ENCODE measurements around the gene NRG3. TPM values are rescaled to one million over a fixed set of nuclear protein-coding genes. Genes with fewer than 3 reads are reported as not detected.

Gene NRG3
- total RNA-seq, 2 experiments from 2014 or later: not detected

DNA sequence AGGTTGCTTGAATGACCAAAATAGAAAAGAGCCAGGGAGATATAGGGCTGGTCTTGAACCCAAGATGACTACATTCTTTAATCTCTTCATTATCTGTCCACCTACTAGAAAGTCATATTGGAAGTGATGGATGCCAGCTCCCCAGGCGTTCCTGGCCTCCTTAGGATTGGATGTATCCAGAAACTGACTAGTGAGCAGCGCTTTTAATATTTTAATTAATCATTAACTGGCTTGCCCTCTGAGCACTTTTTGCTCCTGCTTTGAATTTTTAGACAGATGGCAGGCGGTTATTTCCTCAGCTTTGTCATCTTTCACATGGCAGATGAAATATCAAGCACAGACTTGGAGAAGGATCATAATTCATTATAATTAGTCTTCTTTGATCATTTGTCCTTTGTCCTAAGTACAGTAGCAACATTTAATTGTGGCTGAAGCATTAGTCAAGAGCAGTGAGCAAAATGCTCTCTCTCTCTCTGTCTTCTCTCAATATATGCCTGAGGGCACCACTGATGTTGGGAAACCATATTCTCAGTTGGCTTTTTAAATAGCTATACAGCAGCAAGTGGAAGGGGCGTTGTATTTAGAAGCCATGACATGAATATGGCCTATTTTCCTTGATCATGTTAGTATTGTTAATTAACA is 588.0 kb downstream of the NRG3 start:
- H3K4me1 Mint-ChIP-seq: no peaks in the 10 kb centered on the region

DNA sequence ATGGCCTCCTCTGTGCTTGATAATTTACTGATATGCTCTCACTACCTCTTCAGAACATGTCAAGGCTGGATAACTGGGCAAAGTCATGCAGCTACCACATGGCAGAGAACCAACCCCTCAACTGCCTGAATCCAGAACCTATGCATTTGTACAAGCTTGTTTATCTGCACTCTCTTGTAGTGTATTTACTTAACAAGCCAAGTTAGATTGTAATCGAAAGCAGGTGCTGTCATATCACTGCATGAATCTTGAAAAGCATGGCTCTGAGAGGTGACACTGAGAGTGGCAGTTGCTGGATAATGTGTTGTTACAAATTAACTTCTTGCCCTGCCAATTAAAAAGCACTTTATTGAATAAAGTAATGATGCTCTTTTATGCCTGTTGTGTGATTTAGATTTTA is 588.6 kb downstream of the NRG3 start:
- ATAC-seq (ENCODE audit: low read depth) (no peak), DNase-seq (no peak)
- POLR2A ChIA-PET: no interaction called here
- Mint-ChIP-seq H3K27me3 (no peaks in the 10 kb centered on the region), H3K4me1 (no peaks in the 10 kb centered on the region), H3K36me3 (no peaks in the 10 kb centered on the region), H3K4me3 (no peak overlapping the region), H3K27ac (no peak overlapping the region), H3K9me3 (peaks cover 8% of the 10 kb centered on the region)

More for the DNA sequence above, 588.0 kb downstream of the NRG3 start:
- H3K27ac Mint-ChIP-seq: no peak overlapping the region
- H3K9me3 Mint-ChIP-seq: peaks cover 8% of the 10 kb centered on the region
- ATAC-seq (ENCODE audit: low read depth) (no peak), DNase-seq (no peak)
- H3K36me3 Mint-ChIP-seq: no peaks in the 10 kb centered on the region
- no peak overlapping the region for H3K4me3 Mint-ChIP-seq
- no peaks in the 10 kb centered on the region for H3K27me3 Mint-ChIP-seq
- POLR2A ChIA-PET: no interaction called here

DNA sequence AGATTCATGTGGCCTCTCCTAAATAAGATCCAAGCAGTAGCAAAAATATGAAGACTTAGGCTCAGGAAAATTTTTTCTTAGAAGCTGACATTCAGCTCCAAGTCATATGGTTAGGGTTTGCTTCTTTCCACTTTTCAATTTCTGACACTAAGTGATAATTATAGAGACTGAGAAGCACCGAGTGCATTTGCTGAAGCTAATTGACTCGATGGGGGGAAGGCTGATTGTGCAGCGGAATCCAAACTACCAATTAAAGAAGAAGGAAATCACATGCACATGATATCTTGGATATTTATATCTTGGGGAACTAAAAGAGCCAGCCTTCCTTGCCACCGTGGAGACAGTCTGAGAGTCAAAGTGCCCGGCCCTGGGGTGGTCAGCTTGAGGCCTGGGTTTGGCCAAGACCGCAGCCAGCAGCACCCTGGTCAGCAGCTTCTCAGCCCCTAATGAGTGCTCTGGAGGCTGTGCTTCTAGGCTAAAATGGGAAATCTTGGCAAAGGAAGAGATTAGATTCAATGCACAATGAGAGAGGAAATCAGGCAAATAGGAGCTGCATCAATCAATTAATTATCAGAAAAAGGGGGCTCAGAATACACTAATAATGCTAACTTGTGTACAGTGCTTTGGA is 589.3 kb downstream of the NRG3 start:
- POLR2A ChIA-PET: no interaction called here
- Mint-ChIP-seq H3K36me3 (no peaks in the 10 kb centered on the region), H3K27me3 (no peaks in the 10 kb centered on the region), H3K4me3 (no peak overlapping the region), H3K27ac (no peak overlapping the region), H3K4me1 (no peaks in the 10 kb centered on the region), H3K9me3 (peaks cover 8% of the 10 kb centered on the region)
- ATAC-seq (ENCODE audit: low read depth) (no peak), DNase-seq (no peak)

DNA sequence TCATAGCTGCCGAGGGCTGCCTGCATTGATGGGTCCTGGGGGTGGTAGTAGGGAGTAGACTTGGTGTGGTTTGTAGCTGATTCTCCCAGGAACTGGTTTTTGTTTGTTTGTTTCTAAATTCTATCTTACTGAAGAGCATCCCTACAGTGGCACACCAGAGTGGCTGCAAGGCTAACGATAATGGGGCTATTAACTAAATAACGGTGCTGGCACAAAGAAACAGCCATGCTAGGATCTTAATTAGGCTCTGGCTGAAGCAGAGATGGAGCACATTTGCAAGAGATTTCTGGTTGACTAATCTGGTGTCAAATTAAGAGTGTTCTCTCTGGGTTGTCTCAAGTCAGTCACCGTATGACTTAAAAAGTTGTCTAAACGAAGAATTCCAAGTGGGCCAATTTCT is 590.0 kb downstream of the NRG3 start:
- ATAC-seq (ENCODE audit: low read depth): no peak
- no peaks in the 10 kb centered on the region for H3K36me3 Mint-ChIP-seq
- POLR2A ChIA-PET: no interaction called here
- no peak overlapping the region for H3K4me3 Mint-ChIP-seq
- no peak overlapping the region for H3K27ac Mint-ChIP-seq
- H3K27me3 Mint-ChIP-seq: no peaks in the 10 kb centered on the region
- no peaks in the 10 kb centered on the region for H3K4me1 Mint-ChIP-seq
- H3K9me3 Mint-ChIP-seq: peaks cover 8% of the 10 kb centered on the region
- no peak for DNase-seq

DNA sequence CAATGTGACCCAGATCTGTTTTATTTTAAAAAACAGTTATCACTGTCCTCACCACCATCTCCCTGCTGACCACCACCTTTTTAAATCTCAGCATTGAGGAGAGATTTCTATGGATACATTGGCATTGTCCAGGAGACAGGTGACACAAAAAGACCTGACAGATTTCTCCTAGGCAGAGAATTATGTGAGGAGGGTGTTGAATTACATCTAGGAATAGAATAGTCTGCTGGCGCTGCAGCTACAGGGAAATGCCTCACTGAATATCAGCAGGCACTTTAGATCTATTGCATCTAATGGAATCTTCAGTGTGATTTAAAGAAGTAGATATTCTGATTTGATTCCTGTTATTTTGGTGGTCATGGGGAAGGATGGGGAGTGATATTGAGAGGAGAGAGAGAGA is 593.5 kb downstream of the NRG3 start:
- H3K4me3 Mint-ChIP-seq: no peak overlapping the region
- no peak for DNase-seq
- no peaks in the 10 kb centered on the region for H3K4me1 Mint-ChIP-seq
- H3K9me3 Mint-ChIP-seq: peaks cover 2% of the 10 kb centered on the region
- no peaks in the 10 kb centered on the region for H3K36me3 Mint-ChIP-seq
- POLR2A ChIA-PET: no interaction called here
- ATAC-seq (ENCODE audit: low read depth): no peak
- H3K27ac Mint-ChIP-seq: no peak overlapping the region
- no peaks in the 10 kb centered on the region for H3K27me3 Mint-ChIP-seq

DNA sequence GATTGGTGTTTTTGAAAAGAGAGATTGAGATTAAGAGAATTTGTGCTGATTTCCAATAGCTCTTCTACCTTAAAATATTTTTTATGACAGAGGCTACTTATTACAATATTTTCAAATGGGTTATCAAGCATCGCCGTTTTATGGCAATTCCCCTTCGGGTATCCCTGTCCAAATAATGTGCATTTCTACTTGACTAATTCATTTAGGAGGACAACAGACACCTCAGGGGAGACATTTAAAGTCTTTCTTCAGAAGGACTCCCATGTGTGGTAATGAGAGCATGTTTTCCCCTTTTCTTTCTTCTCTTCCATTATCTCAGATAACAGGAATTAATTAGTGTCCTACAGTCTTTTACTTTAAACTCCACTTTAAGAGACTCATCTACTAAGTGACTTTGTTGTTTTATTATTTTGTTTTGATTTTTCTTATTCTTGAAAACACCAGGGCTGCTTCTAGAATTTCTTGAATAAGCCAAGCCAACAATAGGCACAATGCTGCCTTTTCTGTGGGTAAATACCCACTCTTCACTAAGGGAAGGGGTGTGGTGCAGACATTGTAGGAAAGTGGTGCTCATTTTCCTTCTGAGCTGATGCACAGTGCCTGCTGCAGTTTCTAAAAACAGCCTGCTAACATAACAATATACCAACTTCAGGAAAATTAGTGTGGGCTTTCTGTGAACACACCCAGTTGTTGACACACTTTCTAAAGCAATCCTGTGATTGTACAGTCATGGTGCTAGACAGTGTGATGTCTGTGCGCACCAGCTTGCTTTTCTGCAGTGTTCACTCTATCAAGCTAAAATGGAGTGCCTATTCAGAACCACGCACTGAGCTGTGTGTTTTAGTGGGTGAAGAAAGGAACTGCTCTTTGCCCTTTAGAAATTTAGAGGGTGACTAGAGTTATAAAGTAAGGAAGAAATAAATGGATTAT is 597.7 kb downstream of the NRG3 start:
- Mint-ChIP-seq H3K27me3 (no peaks in the 10 kb centered on the region), H3K27ac (no peak overlapping the region), H3K9me3 (peaks cover 5% of the 10 kb centered on the region), H3K4me1 (no peaks in the 10 kb centered on the region), H3K4me3 (no peak overlapping the region), H3K36me3 (no peaks in the 10 kb centered on the region)
- DNase-seq (no peak), ATAC-seq (ENCODE audit: low read depth) (no peak)
- POLR2A ChIA-PET: no interaction called here

DNA sequence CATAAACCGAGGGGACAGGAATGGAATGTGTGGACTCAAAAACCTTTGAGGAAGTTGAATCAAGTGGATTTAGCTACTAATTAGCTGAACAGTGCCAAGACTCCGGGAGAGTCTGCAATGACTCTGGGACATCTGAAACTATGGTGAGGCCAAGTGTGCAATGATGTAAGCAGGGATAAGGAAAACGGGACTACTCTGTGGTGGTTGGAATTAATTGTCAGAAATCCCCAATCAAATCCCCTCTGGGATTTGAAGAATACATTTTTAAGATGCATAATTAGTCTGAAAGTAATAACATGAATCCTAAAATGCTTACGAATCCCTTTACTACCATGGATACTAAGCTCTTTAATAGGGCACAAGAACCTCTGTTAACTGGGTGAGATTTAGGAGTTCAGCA is 602.8 kb downstream of the NRG3 start:
- Mint-ChIP-seq H3K9me3 (peaks cover 10% of the 10 kb centered on the region), H3K4me1 (no peaks in the 10 kb centered on the region), H3K27ac (no peak overlapping the region), H3K4me3 (no peak overlapping the region), H3K36me3 (no peaks in the 10 kb centered on the region), H3K27me3 (no peaks in the 10 kb centered on the region)
- POLR2A ChIA-PET: no interaction called here
- DNase-seq (no peak), ATAC-seq (ENCODE audit: low read depth) (no peak)

DNA sequence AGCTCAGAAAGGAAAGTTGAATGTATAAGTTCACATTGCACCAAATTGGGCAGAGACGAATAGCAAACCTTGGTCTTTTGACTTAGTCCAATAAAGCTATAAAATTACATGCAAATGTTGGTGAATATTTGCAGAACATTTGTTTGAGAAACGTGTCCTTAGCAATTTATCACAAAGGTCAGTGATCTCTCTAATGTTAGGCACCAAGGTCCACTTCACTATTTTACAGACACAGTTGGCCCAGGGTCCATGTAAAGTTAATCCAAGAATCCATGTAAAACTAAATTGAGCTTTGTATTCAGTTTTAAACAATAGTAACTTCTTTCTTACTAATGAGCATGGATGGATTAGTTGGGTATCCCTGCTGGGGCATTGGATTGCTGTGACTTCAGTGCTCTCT is 617.7 kb downstream of the NRG3 start:
- no peaks in the 10 kb centered on the region for H3K27me3 Mint-ChIP-seq
- no peaks in the 10 kb centered on the region for H3K4me1 Mint-ChIP-seq
- no peaks in the 10 kb centered on the region for H3K36me3 Mint-ChIP-seq
- DNase-seq: no peak
- ATAC-seq (ENCODE audit: low read depth): no peak
- H3K4me3 Mint-ChIP-seq: no peak overlapping the region
- no peak overlapping the region for H3K27ac Mint-ChIP-seq
- peaks cover 8% of the 10 kb centered on the region for H3K9me3 Mint-ChIP-seq
- POLR2A ChIA-PET: no interaction called here

DNA sequence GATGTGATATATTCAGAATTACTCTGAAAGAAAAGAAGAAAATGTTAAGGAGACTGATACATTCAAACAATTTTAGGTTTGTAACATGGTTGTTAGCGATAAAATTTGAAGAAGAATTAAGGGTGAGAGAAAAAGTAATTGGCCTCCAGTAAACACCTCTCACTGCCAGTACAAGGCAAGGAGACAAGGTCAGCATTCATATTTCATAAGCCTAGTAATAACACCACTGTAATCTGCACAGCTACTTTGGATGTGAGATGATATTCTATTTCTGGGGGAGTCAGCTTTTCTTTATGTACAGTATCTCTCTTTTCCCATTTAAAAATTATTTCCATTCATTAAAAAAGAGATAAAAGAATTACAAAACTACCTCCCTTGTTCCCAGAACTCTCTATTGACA is 621.1 kb downstream of the NRG3 start:
- H3K27ac Mint-ChIP-seq: no peak overlapping the region
- no peaks in the 10 kb centered on the region for H3K27me3 Mint-ChIP-seq
- H3K4me3 Mint-ChIP-seq: no peak overlapping the region
- no peaks in the 10 kb centered on the region for H3K36me3 Mint-ChIP-seq
- ATAC-seq (ENCODE audit: low read depth) (no peak), DNase-seq (no peak)
- POLR2A ChIA-PET: no interaction called here
- no peaks in the 10 kb centered on the region for H3K4me1 Mint-ChIP-seq
- peaks cover 5% of the 10 kb centered on the region for H3K9me3 Mint-ChIP-seq

DNA sequence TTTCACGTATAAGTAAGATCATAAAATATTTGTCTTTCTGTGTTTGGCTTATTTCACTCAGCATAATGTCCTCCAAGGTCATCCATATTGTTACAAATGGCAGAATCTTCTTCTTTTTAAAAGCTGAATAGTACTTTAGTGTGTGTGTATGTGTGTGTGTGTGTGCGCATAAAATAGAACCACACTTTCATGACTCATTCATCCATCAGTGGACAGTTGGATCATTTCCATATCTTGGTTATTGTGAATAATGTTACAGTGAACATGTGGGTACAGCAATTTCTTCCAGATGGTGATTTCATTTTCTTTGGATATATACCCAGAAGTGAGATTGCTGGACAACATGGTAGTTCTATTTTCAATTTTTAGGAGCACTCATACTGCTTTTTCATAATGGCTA is 622.4 kb downstream of the NRG3 start:
- POLR2A ChIA-PET: no interaction called here
- DNase-seq: no peak
- Mint-ChIP-seq H3K4me3 (no peak overlapping the region), H3K4me1 (no peaks in the 10 kb centered on the region), H3K9me3 (peaks cover 4% of the 10 kb centered on the region), H3K27ac (no peak overlapping the region), H3K36me3 (no peaks in the 10 kb centered on the region), H3K27me3 (no peaks in the 10 kb centered on the region)
- ATAC-seq (ENCODE audit: low read depth): no peak

DNA sequence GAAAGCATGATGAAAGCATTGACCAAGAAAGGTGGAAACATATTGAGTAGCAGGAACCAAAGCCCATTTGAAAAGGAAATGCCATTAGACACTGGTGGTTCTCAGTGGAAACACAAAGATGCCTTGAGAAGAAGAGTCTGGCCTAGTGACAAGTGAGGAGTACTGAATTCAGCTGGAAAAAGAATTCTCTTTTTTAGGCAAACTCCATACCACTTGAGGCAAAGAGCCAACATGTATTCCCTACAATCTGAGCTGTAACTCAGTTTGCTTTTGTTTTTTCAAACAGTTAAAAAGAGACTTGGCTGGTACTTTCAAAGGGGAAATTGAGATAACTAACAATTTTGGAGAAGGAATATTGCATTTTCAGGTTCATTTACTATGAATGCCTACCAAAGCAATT is 624.0 kb downstream of the NRG3 start:
- DNase-seq: no peak
- H3K4me1 Mint-ChIP-seq: no peaks in the 10 kb centered on the region
- H3K36me3 Mint-ChIP-seq: no peaks in the 10 kb centered on the region
- no peak overlapping the region for H3K27ac Mint-ChIP-seq
- POLR2A ChIA-PET: no interaction called here
- H3K27me3 Mint-ChIP-seq: no peaks in the 10 kb centered on the region
- H3K9me3 Mint-ChIP-seq: peaks cover 1% of the 10 kb centered on the region
- H3K4me3 Mint-ChIP-seq: no peak overlapping the region
- no peak for ATAC-seq (ENCODE audit: low read depth)

DNA sequence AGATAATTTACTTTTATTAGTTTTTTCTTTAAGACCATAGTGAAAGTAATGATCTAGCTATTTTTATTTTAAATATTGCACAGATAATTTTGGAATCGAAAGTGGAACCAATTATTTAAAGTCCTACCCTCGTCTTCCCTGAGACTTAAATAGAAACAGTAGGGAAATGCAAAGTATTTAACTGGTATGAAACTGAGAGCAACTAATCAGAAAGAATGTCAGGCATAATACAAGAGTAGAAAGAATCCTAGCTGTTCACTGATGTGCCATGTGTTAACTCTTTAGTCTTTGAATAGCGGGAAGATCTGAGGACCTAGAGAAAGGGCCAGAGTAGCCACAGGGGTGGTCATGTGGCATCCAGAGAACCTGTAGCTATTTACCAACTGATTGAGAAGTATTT is 630.0 kb downstream of the NRG3 start:
- H3K4me3 Mint-ChIP-seq: no peak overlapping the region
- POLR2A ChIA-PET: no interaction called here
- H3K9me3 Mint-ChIP-seq: peaks cover 2% of the 10 kb centered on the region
- ATAC-seq (ENCODE audit: low read depth): no peak
- no peaks in the 10 kb centered on the region for H3K36me3 Mint-ChIP-seq
- no peaks in the 10 kb centered on the region for H3K4me1 Mint-ChIP-seq
- no peaks in the 10 kb centered on the region for H3K27me3 Mint-ChIP-seq
- no peak for DNase-seq
- no peak overlapping the region for H3K27ac Mint-ChIP-seq

DNA sequence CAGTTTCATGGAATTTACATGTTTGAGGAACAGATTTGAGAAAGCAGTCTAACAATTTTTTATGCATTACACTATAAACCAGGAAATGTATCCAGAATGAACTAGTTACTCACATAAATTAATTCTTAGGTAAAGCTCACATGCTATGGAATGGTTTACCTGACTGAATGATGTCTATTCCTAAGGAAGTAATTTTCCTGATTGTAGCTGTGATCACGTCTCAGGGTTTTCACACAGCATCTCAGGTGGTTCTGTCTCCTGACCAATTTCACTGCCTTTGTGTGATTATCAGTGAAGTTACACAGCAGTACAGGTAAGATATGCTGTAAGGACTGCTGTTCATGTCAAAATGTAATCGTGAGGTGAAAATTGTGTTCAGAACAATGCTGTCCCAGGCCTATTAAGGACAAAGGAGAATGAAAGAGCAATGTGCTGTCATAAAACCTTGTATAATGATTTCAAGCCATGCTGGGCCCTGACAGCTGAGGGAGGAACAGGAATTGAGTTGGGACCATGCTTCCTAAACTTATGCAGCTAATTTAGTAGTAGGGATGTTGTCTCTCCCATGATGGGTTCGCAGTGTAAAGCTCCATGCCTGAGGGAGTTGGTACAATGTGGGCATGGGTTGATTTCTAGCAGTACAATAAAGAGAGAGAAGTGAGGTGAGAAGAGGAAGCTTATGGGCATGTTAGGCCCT is 631.8 kb downstream of the NRG3 start:
- Mint-ChIP-seq H3K4me1 (no peaks in the 10 kb centered on the region), H3K36me3 (no peaks in the 10 kb centered on the region), H3K27me3 (no peaks in the 10 kb centered on the region), H3K9me3 (peaks cover 2% of the 10 kb centered on the region), H3K4me3 (no peak overlapping the region), H3K27ac (no peak overlapping the region)
- ATAC-seq (ENCODE audit: low read depth) (no peak), DNase-seq (no peak)
- POLR2A ChIA-PET: no interaction called here

Data from activated naive CD8-positive, alpha-beta T cell treated with anti-CD3 and anti-CD28 coated beads, Interleukin-2, amount 10 ng/mL, durations not matched to agents 7 days and 5 days (primary cell).